ENCODE results near the gene EFCAB9.

Gene EFCAB9

DNA sequence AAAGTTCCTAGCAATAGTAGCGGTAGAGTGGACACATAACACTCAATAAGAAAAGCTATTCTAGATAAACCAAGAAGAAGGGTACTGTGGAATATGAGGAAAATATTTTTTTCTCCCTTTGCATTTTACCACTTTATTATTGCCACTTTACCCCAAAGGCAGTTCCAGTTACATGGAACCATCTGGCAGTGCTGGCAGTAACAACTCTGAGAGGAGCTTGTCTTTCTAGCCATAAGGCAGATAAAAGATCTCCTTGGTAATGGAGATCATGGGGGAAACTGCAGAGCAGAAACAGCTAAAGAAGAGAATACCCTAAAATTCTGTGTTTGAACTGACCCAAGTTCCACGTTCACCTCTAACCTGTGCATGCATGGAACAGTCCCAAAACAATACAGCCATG, 51.1 kb downstream of the EFCAB9 start:
- DNase-seq: no peak

GRCh38 chr5:172245703-172246125, 51.7 kb downstream of the EFCAB9 start:
- DNase-seq: no peak

DNA sequence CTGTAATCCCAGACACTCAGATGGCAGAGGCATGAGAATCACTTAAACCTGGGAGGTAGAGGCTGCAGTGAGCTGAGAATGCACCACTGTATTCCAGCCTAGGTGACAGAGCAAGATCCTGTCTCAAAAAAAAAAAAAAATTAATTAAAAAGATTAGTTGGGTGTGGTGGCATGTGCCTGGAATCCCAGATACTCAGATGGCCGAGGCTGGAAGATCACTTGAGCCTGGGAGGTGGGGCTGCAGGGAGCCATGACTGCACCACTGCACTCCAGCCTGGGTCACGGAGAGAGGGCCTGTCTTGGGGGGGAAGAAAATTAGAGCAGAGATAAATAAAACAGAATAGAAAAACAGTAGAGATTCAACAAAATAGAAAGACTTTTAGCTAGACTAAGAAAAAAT, 54.7 kb downstream of the EFCAB9 start:
- no peak for DNase-seq

- DNase-seq: no peak
Measured at GRCh38 chr5:172251419-172251818, 57.4 kb downstream of the EFCAB9 start.

GRCh38 chr5:172252501-172252900, 58.5 kb downstream of the EFCAB9 start:
- no peak for DNase-seq

All from NK-92 treated with Interleukin-12 subunit alpha and Interleukin-12 subunit beta, amount 100 ng/mL, for 24 hours (cell line).